Endothelial cell of hepatic sinusoid (primary cell): ENCODE results near the gene XPO1.
"Not testable (repeated sequence)": the region's sequence is repeated elsewhere in the genome, so short reads cannot be mapped to it uniquely, and the experiment has no call there.

ENCODE experiments used
- in situ Hi-C: cut with HindIII; loops from 2 replicates; pipeline ENCODE4 v1.10.0; 2017; ENCODE audit warnings: low sequenced_read_pairs

XPO1 gene

GRCh38 chr2:61536572-61537276 lies 1.4 kb downstream of the XPO1 start:
- in situ Hi-C loops, result no loop called here

- in situ Hi-C loops, result no loop called here
Measured at GRCh38 chr2:61536180-61536571, 2.0 kb downstream of the XPO1 start.

- in situ Hi-C loops, result no loop called here
Measured at GRCh38 chr2:61535449-61535848, 2.7 kb downstream of the XPO1 start.

GRCh38 chr2:61534926-61535325 lies 3.2 kb downstream of the XPO1 start:
- in situ Hi-C loops, result loop anchor here (5.0 kb wide), 1 partner anchor 102 kb away; no protein-coding TSS in a partner anchor

- in situ Hi-C loops, result loop anchor here (5.0 kb wide), 1 partner anchor 107 kb away; no protein-coding TSS in a partner anchor
Measured at GRCh38 chr2:61530749-61531148, 7.4 kb downstream of the XPO1 start.

GRCh38 chr2:61529944-61530735 lies 8.0 kb downstream of the XPO1 start:
- in situ Hi-C loops, result loop anchor here (5.0 kb wide), 1 partner anchor 107 kb away; no protein-coding TSS in a partner anchor

GRCh38 chr2:61520261-61520660 lies 17.9 kb downstream of the XPO1 start:
- in situ Hi-C loops, result loop anchor here (25.0 kb wide), 1 partner anchor 342 kb away; the partner anchor contains the start of gene FAM161A

- in situ Hi-C loops, result loop anchor here (25.0 kb wide), 1 partner anchor 349 kb away; the partner anchor contains the start of gene FAM161A
Measured at GRCh38 chr2:61512768-61513398, 25.3 kb downstream of the XPO1 start.

- in situ Hi-C loops, result loop anchor here (25.0 kb wide), 1 partner anchor 351 kb away; the partner anchor contains the start of gene FAM161A
Measured at GRCh38 chr2:61510674-61511671, 27.2 kb downstream of the XPO1 start.

GRCh38 chr2:61504949-61505348 lies 33.2 kb downstream of the XPO1 start:
- in situ Hi-C loops, result loop anchor here (5.0 to 25.0 kb wide), 2 partner anchors 47 to 357 kb away; partner anchors contain the start of gene FAM161A

- in situ Hi-C loops, result no loop called here
Measured at GRCh38 chr2:61499060-61499459, 39.1 kb downstream of the XPO1 start.

GRCh38 chr2:61493523-61493942 lies 44.6 kb downstream of the XPO1 start:
- in situ Hi-C loops, result no loop called here

- in situ Hi-C loops, result no loop called here
Measured at GRCh38 chr2:61492476-61492875, 45.7 kb downstream of the XPO1 start.

GRCh38 chr2:61485281-61485680 lies 52.9 kb downstream of the XPO1 start:
- in situ Hi-C loops, result no loop called here

GRCh38 chr2:61478086-61478485 lies 60.1 kb downstream of the XPO1 start:
- in situ Hi-C loops, result no loop called here

GRCh38 chr2:61476929-61477589 lies 61.1 kb downstream of the XPO1 start:
- in situ Hi-C loops, result not testable (repeated sequence)

GRCh38 chr2:61471905-61472805 lies 66.0 kb downstream of the XPO1 start:
- in situ Hi-C loops, result no loop called here
